Activated gamma-delta T cell treated with Interleukin-2 at 50 U/mL for 16 hours (primary cell): ENCODE data around the gene KIF7.
A peak's percentile ranks its signal among the peaks of the same experiment; 100 is the strongest.
"Not testable (repeated sequence)": the region's sequence is repeated elsewhere in the genome, so short reads cannot be mapped to it uniquely, and the experiment has no call there.

Experiments
- DNase-seq: peaks from one replicate; pipeline ENCODE4 v3.0.0-alpha.2; 2020

Gene KIF7

GRCh38 chr15:89654847-89655805 lies at the start of gene KIF7:
KIF7 (minus strand) TSS chr15:89655467; CDS start chr15:89652930, 2,537 bp downstream.
- no peak for DNase-seq

- DNase-seq, result no peak
Observed at GRCh38 chr15:89704411-89704810, 49.1 kb upstream of the KIF7 start.

- DNase-seq, result no peak
Observed at GRCh38 chr15:89695198-89695597, 39.9 kb upstream of the KIF7 start.

DNA sequence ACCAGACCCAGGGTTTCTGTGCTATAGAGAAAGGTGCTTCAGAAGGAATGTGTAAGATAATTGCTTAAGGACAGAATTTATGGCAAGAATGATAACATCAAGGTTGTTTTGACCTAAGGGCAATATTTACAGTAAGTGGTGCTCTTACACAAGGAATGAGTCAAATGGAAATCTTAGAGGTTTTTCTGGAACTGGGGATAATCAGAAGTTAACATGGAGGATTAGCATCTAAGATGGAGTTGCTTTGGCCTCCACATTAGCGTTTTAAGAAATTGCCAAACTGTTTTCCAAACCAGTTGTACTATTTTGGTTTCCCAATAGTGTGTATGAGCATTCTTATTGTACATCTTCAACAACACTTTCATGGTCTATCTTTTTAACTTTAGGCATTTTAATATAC lies 38.4 kb upstream of the KIF7 start:
- DNase-seq, result no peak

GRCh38 chr15:89693091-89693490 lies 37.8 kb upstream of the KIF7 start:
- DNase-seq, result no peak

GRCh38 chr15:89690276-89691218 lies 35.3 kb upstream of the KIF7 start, which contains the start of the genes PEX11A and WDR93:
PEX11A (minus strand) TSS chr15:89690754; CDS start chr15:89690632, 122 bp downstream.
WDR93 (plus strand) TSS chr15:89690811; CDS start chr15:89701747, 10,936 bp downstream.
- DNase-seq, result peak; percentile 67

GRCh38 chr15:89689930-89690275 lies 34.6 kb upstream of the KIF7 start:
- DNase-seq, result not testable (repeated sequence)

DNA sequence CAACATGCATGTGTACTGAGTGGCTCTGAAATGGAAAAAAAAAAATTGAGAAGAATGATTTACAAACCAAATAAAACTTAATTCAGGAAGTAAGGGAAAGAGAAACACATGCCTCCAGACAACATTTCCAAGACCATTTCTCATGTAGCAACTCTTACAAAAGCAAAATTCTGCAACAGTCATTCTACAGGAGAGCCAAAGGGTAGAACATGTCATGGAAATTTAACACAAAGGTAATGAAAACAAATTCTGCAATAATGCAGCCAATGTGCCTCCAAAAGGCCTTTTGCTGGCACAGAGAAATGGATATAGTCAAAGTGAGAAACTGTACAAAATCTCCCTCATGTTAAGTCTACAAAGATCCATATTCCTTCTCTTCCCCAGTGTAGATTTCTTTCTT lies 31.3 kb upstream of the KIF7 start:
- DNase-seq, result no peak

DNA sequence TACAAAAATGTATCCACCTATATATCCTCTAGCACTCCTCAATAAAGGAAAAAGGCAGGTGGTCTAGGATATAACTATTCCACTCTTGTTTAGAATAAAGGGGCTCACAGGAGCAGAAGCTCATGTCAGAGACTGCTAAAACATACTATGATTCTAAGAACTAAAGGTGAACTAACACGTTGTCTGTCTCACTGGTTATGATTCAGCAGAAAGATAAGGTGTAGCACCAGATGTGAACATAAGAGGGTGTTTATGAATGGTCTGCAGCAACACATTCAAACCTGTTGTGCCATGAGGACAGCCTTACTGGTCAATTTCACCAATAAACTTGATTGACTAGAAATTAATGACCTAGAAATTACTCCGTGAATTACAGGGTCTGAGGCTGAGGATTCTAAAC lies 30.7 kb upstream of the KIF7 start:
- DNase-seq, result no peak

GRCh38 chr15:89681146-89681545 lies 25.9 kb upstream of the KIF7 start:
- DNase-seq, result no peak

- DNase-seq, result no peak
Observed at GRCh38 chr15:89680282-89680873, 25.1 kb upstream of the KIF7 start.

DNA sequence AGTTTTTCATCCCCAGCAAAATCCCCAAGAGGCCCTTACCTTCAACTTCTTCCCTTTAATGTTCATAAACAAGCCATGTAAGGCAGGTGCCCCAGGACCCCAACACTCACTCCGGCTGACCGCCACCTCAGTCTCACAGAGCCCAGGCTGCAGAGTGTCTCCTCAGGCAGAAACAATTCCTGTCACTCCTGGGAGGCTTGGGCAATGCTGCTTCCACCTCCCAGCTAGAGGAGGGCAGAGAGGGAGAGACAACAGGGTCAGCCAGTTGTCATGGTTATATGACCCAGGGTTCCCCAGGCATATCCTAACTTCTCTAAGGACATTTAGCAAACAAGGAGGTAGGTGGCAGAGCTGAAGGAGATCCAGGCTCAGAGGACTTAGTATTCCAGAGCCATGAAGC lies 23.9 kb upstream of the KIF7 start, which contains the start of gene PLIN1:
TSS of gene PLIN1 (minus strand) at position 156 of the 400 bp plus-strand sequence. CDS start 1,878 bp downstream, outside the sequence.
- DNase-seq, result no peak

- DNase-seq, result no peak
Observed at GRCh38 chr15:89677381-89677780, 22.1 kb upstream of the KIF7 start.

GRCh38 chr15:89675606-89676005 lies 20.3 kb upstream of the KIF7 start:
- DNase-seq, result no peak

GRCh38 chr15:89674526-89674925 lies 19.3 kb upstream of the KIF7 start:
- DNase-seq, result no peak

DNA sequence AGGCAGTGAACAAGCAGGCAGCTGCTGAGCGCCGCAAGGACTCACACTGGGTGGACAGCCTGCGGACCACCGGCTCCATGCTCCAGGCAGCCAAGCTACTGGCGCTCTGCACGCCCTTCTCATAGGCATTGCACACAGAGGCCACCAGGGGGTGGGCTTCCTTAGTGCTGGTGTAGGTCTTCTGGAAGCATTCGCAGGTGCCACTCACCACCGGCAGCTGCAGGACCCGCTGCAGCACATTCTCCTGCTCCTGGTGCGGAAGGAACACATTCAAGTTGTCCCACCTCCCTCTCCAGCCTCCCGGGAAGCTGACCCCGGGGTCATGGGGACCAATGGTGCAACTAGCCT lies 17.9 kb upstream of the KIF7 start:
- DNase-seq, result no peak

- DNase-seq, result no peak
Observed at GRCh38 chr15:89672221-89673164, 17.2 kb upstream of the KIF7 start.

DNA sequence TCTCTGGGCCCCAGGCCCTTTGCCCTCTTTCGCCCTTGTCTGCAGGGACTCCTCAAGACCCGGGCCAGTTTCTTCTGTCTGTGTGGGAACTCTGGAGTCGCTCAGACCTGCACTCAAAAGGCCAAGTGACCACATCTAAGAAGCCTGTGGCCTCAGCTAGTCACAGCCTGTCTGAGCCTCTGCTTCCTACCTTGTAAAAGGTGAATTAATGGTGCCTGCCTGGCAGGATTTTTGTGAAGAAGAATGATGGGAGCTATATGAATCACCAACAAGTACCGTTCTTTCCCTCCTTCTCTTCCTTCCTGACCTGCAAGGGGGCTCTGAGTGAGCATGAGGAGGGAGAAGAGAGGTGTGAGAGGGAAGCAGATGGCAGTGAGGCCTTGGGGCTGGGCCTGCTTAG lies 16.4 kb upstream of the KIF7 start:
- no peak for DNase-seq

DNA sequence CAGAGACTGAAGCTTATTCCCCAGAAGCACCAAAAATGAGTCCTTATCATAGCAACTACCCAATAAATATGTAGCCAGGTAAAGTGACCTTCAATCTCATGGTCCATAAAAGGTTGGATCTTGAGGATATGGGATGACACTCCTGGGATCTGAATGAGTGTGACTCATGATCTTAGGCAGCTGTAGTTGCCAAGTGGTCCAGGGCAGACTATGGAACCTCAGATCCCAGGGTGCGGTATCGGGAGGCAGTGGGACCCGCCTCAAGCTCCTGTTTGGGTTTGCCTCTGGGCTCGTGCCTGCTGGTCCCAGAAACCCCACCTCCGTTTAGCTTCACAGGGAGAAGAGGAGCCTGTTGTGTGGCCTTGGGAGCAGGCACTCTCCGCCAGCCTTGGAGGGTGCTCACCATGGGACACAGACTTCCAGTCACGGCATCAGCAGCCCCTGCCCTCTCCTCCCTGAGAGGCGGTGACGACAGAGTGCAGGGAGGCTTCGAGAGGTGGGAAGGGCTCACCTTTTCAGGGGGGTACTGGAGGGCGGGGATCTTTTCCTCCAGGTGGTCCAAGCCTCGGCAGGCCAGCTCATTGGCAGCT lies 15.8 kb upstream of the KIF7 start:
- DNase-seq, result no peak

DNA sequence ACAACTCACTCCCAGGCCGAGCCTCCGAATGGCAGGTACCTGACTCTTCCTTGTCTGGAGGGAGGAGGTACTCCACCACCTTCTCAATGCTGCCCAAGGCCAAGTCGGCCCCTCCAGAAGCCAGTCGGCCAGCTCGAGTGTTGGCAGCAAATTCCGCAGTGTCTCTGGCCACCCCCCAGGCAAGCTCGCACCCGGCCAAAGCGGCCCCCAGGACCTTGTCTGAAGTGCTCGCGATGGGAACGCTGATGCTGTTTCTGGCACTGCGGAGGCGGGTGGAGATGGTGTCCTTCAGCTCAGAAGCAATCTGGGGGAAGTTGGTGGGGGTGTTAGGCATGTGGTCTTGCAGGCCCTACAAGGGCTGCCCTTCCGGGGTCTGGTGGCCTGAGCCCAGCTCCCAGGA lies 14.7 kb upstream of the KIF7 start:
- DNase-seq, result no peak

DNA sequence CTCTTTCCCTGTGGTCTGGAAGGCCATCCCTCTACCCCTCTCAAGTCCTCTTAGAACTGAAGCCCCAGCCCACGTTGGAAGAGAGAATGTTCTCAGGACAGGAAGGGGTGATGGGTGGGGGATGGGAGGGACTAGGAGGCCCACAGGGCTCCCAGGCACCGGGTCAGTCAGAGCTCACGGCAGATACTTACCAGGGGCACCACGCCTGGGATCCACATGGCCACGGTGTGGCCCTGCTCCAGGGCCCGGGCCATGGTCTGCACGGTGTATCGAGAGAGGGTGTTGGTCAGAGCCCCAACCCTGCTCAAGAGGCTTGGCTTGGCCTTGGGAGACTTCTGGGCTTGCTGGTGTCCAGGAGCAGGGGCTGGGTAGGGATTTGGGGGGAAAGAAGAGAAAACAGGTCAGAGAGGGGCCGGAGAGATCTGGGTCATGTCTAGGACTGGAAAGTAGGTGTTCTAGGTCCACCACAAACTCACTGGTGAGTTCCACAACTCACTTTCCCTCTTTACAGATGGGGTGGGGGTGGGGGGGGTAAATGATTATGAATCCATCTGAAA lies 14.1 kb upstream of the KIF7 start:
- no peak for DNase-seq
